HepG2 (cell line): Measurements from ENCODE around the gene SLC5A5. TPM values are rescaled to one million over a fixed set of nuclear protein-coding genes. Genes with fewer than 3 reads are reported as not detected.
A peak's percentile ranks its signal among the peaks of the same experiment; 100 is the strongest.

Experiments
- IKZF4 ChIP-seq: sonication (generic); formaldehyde crosslinking; IDR thresholded peaks from 2 replicates; pipeline ENCODE4 v1.5.1; 2020; ENCODE audit warnings: borderline replicate concordance, mild to moderate bottlenecking, low read depth, missing genetic modification reagents; ENCODE audit errors: not compliant biosample characterization
- MXD4 ChIP-seq: IDR thresholded peaks from 2 replicates; pipeline ENCODE4 v1.6.1; 2016; ENCODE audit warnings: mild to moderate bottlenecking, missing biosample characterization, missing genetic modification reagents
- NCOA1 ChIP-seq: sonication (generic); formaldehyde crosslinking; IDR thresholded peaks from 2 replicates; pipeline ENCODE4 v1.9.0; 2021; ENCODE audit warnings: missing genetic modification reagents
- NFE2 ChIP-seq: sonication (generic); formaldehyde crosslinking; IDR thresholded peaks from 2 replicates; pipeline ENCODE4 v1.4.0; 2020; ENCODE audit warnings: missing genetic modification reagents
- NFRKB ChIP-seq: fragments of 450-650 bp; IDR thresholded peaks from 2 replicates; pipeline ENCODE4 v1.6.1; 2017
- RBM39 ChIP-seq: fragments of 200-400 bp; formaldehyde crosslinking; IDR thresholded peaks from one replicate; pipeline ENCODE4 v1.6.1; 2018; ENCODE audit warnings: antibody characterized with exemption, mild to moderate bottlenecking, low read depth, low read length; ENCODE audit not compliant: poor library complexity, severe bottlenecking
- SALL1 ChIP-seq: sonication (generic); formaldehyde crosslinking; IDR thresholded peaks from 2 replicates; pipeline ENCODE4 v1.8.0; 2022; ENCODE audit warnings: mild to moderate bottlenecking, missing genetic modification reagents
- SMAD9 ChIP-seq: sonication (generic); formaldehyde crosslinking; IDR thresholded peaks from 2 replicates; pipeline ENCODE4 v1.5.1; 2020; ENCODE audit warnings: mild to moderate bottlenecking, missing genetic modification reagents
- ZC3H4 ChIP-seq: sonication (generic); formaldehyde crosslinking; IDR thresholded peaks from 2 replicates; pipeline ENCODE4 v1.4.0; 2020; ENCODE audit warnings: missing genetic modification reagents, borderline replicate concordance
- ZNF460 ChIP-seq: sonication (generic); formaldehyde crosslinking; IDR thresholded peaks from 2 replicates; pipeline ENCODE4 v1.5.1; 2020; ENCODE audit warnings: missing genetic modification reagents, mild to moderate bottlenecking, borderline replicate concordance
- ZNF549 ChIP-seq: sonication (generic); formaldehyde crosslinking; IDR thresholded peaks from 2 replicates; pipeline ENCODE4 v1.5.0; 2020; ENCODE audit warnings: missing genetic modification reagents
- ZNF850 ChIP-seq: sonication (generic); formaldehyde crosslinking; conservative IDR thresholded peaks from 2 replicates; pipeline ENCODE4 v1.9.0; 2021; ENCODE audit warnings: mild to moderate bottlenecking, missing genetic modification reagents
- polyA plus RNA-seq, 8 experiments: library from polyadenylated mRNA; depleted of rRNA in 3 of 8; stranded (reverse) in 7 of 8; unstranded in 1 of 8; fragments of >200 nt; fragmentation: Illumina TruSeq in 4 of 8; extraction: Trizol in 4 of 8; gene quantifications; 2 replicates each; pipeline versions ENCODE4 v1.2.1 to v1.2.3, GENCODE V29; 2011 to 2016; ENCODE audit warnings: low read depth in 4 of 8, missing spikeins in 1 of 8, mixed read lengths in 1 of 8; ENCODE audit not compliant: insufficient read depth in 1 of 8
- total RNA-seq, 5 experiments: library from RNA; depleted of rRNA; stranded (reverse); fragments of >200 nt; fragmentation: Illumina TruSeq; extraction: Trizol; gene quantifications; 2 replicates each; pipeline ENCODE4 v1.2.3, GENCODE V29; 2016; ENCODE audit warnings: low read depth in 1 of 5
- TF ChIP-seq, protein P1 (sequence below): sonication (generic); formaldehyde crosslinking; IDR thresholded peaks from 2 replicates; pipeline ENCODE4 v1.5.0; 2020; ENCODE audit warnings: mild to moderate bottlenecking, missing genetic modification reagents, borderline replicate concordance
- TF ChIP-seq, protein P2 (sequence below): sonication (generic); IDR thresholded peaks from 2 replicates; pipeline ENCODE4 v1.6.1; 2016; ENCODE audit warnings: low read depth, borderline replicate concordance
- TF ChIP-seq, protein P3 (sequence below): IDR thresholded peaks from 2 replicates; pipeline ENCODE4 v1.6.1; 2016
- TF ChIP-seq, protein P4 (sequence below): sonication (generic); formaldehyde crosslinking; IDR thresholded peaks from 2 replicates; pipeline ENCODE4 v1.5.0; 2020; ENCODE audit warnings: mild to moderate bottlenecking, low read depth, missing genetic modification reagents, borderline replicate concordance

SLC5A5 gene
- total and polyA plus RNA-seq, 2 of the 13 experiments (the other 11 are each of a cell fraction or from before 2014, with no cell fraction given) = not detected

DNA sequence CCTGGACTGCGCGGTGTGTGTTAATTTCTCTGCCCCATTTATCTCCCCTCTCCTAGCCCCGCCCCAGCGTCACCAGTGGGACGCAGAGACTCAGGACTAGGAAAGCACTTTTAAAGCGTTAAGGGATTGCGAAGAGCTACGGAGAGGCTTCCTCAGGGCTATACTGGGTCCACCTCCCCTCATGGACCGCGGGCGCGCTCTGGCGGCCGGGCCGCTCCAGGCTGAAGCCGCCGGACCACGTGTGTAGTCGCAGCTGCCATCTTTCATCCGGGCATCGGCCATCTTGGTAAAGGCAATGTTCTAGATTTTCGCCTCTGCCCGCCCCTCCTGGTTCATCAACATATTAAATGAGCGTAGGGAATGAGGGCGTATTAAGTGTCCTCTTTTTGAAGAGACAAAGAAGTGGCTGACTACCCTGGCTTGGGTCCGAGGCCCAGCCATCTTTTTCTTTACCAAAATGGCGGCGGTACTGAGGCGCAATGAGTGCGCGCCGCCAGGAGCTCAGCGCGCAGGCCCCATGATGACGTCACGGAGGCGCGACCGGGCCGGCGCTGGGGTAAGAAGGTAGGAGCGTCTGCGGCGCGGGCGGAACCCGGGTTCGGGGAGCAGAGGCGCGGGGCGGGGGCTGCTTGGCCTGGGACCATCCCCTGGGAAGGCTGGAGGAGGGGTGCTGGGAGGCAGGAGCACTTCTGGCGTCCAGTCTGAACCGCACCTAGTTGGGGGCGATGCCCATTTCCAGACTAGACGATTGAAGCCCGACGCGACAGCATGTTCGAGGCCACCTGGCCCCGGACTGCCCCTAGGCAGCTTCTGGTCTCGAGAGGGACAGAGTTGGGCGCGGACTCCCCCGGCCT lies 61.0 kb downstream of the SLC5A5 start, which contains the start of gene CCDC124 (continued):
- TF ChIP-seq, protein P1, sequence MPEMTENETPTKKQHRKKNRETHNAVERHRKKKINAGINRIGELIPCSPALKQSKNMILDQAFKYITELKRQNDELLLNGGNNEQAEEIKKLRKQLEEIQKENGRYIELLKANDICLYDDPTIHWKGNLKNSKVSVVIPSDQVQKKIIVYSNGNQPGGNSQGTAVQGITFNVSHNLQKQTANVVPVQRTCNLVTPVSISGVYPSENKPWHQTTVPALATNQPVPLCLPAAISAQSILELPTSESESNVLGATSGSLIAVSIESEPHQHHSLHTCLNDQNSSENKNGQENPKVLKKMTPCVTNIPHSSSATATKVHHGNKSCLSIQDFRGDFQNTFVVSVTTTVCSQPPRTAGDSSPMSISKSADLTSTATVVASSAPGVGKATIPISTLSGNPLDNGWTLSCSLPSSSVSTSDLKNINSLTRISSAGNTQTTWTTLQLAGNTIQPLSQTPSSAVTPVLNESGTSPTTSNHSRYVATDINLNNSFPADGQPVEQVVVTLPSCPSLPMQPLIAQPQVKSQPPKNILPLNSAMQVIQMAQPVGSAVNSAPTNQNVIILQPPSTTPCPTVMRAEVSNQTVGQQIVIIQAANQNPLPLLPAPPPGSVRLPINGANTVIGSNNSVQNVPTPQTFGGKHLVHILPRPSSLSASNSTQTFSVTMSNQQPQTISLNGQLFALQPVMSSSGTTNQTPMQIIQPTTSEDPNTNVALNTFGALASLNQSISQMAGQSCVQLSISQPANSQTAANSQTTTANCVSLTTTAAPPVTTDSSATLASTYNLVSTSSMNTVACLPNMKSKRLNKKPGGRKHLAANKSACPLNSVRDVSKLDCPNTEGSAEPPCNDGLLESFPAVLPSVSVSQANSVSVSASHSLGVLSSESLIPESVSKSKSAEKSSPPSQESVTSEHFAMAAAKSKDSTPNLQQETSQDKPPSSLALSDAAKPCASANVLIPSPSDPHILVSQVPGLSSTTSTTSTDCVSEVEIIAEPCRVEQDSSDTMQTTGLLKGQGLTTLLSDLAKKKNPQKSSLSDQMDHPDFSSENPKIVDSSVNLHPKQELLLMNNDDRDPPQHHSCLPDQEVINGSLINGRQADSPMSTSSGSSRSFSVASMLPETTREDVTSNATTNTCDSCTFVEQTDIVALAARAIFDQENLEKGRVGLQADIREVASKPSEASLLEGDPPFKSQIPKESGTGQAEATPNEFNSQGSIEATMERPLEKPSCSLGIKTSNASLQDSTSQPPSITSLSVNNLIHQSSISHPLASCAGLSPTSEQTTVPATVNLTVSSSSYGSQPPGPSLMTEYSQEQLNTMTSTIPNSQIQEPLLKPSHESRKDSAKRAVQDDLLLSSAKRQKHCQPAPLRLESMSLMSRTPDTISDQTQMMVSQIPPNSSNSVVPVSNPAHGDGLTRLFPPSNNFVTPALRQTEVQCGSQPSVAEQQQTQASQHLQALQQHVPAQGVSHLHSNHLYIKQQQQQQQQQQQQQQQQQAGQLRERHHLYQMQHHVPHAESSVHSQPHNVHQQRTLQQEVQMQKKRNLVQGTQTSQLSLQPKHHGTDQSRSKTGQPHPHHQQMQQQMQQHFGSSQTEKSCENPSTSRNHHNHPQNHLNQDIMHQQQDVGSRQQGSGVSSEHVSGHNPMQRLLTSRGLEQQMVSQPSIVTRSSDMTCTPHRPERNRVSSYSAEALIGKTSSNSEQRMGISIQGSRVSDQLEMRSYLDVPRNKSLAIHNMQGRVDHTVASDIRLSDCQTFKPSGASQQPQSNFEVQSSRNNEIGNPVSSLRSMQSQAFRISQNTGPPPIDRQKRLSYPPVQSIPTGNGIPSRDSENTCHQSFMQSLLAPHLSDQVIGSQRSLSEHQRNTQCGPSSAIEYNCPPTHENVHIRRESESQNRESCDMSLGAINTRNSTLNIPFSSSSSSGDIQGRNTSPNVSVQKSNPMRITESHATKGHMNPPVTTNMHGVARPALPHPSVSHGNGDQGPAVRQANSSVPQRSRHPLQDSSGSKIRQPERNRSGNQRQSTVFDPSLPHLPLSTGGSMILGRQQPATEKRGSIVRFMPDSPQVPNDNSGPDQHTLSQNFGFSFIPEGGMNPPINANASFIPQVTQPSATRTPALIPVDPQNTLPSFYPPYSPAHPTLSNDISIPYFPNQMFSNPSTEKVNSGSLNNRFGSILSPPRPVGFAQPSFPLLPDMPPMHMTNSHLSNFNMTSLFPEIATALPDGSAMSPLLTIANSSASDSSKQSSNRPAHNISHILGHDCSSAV (CRISPR knock-in tag) = no peak
- TF ChIP-seq ZC3H4 (CRISPR knock-in tag) = no peak
- no peak for TF ChIP-seq ZNF850
- peak; percentile 67 for TF ChIP-seq RBM39
- TF ChIP-seq SALL1 (CRISPR knock-in tag) = peak; percentile 73
- TF ChIP-seq, protein P2, sequence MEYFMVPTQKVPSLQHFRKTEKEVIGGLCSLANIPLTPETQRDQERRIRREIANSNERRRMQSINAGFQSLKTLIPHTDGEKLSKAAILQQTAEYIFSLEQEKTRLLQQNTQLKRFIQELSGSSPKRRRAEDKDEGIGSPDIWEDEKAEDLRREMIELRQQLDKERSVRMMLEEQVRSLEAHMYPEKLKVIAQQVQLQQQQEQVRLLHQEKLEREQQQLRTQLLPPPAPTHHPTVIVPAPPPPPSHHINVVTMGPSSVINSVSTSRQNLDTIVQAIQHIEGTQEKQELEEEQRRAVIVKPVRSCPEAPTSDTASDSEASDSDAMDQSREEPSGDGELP = no peak
- no peak for TF ChIP-seq SMAD9 (CRISPR knock-in tag)
- TF ChIP-seq ZNF460 = no peak; the same call in 1 of the 2 replicates
- no peak for TF ChIP-seq NFRKB
- TF ChIP-seq NCOA1 (CRISPR knock-in tag) = no peak
- no peak for TF ChIP-seq ZNF549 (CRISPR knock-in tag)
- TF ChIP-seq NFE2 (CRISPR knock-in tag) = no peak
- TF ChIP-seq, protein P3, sequence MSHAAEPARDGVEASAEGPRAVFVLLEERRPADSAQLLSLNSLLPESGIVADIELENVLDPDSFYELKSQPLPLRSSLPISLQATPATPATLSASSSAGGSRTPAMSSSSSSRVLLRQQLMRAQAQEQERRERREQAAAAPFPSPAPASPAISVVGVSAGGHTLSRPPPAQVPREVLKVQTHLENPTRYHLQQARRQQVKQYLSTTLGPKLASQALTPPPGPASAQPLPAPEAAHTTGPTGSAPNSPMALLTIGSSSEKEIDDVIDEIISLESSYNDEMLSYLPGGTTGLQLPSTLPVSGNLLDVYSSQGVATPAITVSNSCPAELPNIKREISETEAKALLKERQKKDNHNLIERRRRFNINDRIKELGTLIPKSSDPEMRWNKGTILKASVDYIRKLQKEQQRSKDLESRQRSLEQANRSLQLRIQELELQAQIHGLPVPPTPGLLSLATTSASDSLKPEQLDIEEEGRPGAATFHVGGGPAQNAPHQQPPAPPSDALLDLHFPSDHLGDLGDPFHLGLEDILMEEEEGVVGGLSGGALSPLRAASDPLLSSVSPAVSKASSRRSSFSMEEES (CRISPR knock-in tag) = peak; percentile 48; the same call in 1 of the 2 replicates
- TF ChIP-seq IKZF4 (CRISPR knock-in tag) = peak; percentile 27
- TF ChIP-seq, protein P4, sequence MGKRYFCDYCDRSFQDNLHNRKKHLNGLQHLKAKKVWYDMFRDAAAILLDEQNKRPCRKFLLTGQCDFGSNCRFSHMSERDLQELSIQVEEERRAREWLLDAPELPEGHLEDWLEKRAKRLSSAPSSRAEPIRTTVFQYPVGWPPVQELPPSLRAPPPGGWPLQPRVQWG = no peak
- TF ChIP-seq MXD4 (CRISPR knock-in tag) = peak; percentile 92
